Activated CD4-positive, alpha-beta T cell treated with anti-CD3 and anti-CD28 coated beads, Interleukin-10, Interleukin-2, amounts not matched to agents 100 ng/mL and 50 ng/mL, durations not matched to agents 16 hours and 8 hours (primary cell): Measurements from ENCODE around the gene MEIS1.

ENCODE experiments used
- DNase-seq: peaks from one replicate; pipeline ENCODE4 v3.0.0-alpha.2; 2020

Gene MEIS1

GRCh38 chr2:66431846-66432587 is 2.9 kb upstream of the MEIS1 start:
- DNase-seq: no peak

- DNase-seq: peak; percentile 55
These were observed 1.9 kb upstream of the MEIS1 start for GRCh38 chr2:66432801-66433694.

- no peak for DNase-seq
These were observed 1.3 kb upstream of the MEIS1 start for GRCh38 chr2:66433695-66433944.

GRCh38 chr2:66433945-66434678 is 813 bp upstream of the MEIS1 start:
- peak; percentile 28 for DNase-seq

- DNase-seq: no peak
These were observed 587 bp downstream of the MEIS1 start for GRCh38 chr2:66435549-66435875.

- no peak for DNase-seq
These were observed 1.0 kb downstream of the MEIS1 start for GRCh38 chr2:66435963-66436362.

GRCh38 chr2:66436581-66437001 is 1.7 kb downstream of the MEIS1 start:
- no peak for DNase-seq

- DNase-seq: no peak
These were observed 2.3 kb downstream of the MEIS1 start for GRCh38 chr2:66437109-66437690.

GRCh38 chr2:66437691-66438497 is 3.0 kb downstream of the MEIS1 start:
- no peak for DNase-seq

- DNase-seq: no peak
These were observed 3.5 kb downstream of the MEIS1 start for GRCh38 chr2:66438498-66438833.

- DNase-seq: no peak
These were observed 4.2 kb downstream of the MEIS1 start for GRCh38 chr2:66438891-66439811.

- no peak for DNase-seq
These were observed 5.1 kb downstream of the MEIS1 start for GRCh38 chr2:66439812-66440542.

- no peak for DNase-seq
These were observed 6.0 kb downstream of the MEIS1 start for GRCh38 chr2:66440708-66441497.

- no peak for DNase-seq
These were observed 6.8 kb downstream of the MEIS1 start for GRCh38 chr2:66441581-66442320.

- no peak for DNase-seq
These were observed 7.7 kb downstream of the MEIS1 start for GRCh38 chr2:66442516-66443185.

- DNase-seq: no peak
These were observed 8.5 kb downstream of the MEIS1 start for GRCh38 chr2:66443186-66443978.

GRCh38 chr2:66443979-66444861 is 9.3 kb downstream of the MEIS1 start:
- DNase-seq: no peak
